ENCODE measurements around the gene UTY.

GRCh38 chrY:13363641-13364040, 116.2 kb downstream of the UTY start:
- TF ChIP-seq POLR2AphosphoS5 (IDR thresholded peaks at IDR 0.05; ENCODE audit: low read depth, low read length) (no peak), TAF1 (IDR thresholded peaks at IDR 0.05; ENCODE audit: borderline replicate concordance, insufficient read depth, low read length) (no peak)

Measured in PFSK-1 (cell line).